ENCODE measurements around the gene PPP1R27. TPM values are rescaled to one million over a fixed set of nuclear protein-coding genes. Genes with fewer than 3 reads are reported as not detected.

PPP1R27 gene
- total RNA-seq, 1 donor from 2014 or later: not detected

- no peak for DNase-seq (ENCODE audit: missing footprints)
- ATAC-seq: no peak
- intact Hi-C loops (cut with DNase I): no loop called here
These were observed 41.9 kb downstream of the PPP1R27 start for GRCh38 chr17:81792675-81793615.

Other genes starting within 250 kb of the PPP1R27 start
- 82.0 TPM for gene NPLOC4, start 197.9 kb downstream of the PPP1R27 start, total RNA-seq
- gene TSPAN10, start 197.9 kb downstream of the PPP1R27 start, total RNA-seq: 0.24 TPM
- not detected for gene PDE6G, start 178.5 kb downstream of the PPP1R27 start, total RNA-seq
- 18.6 TPM for gene OXLD1, start 168.4 kb downstream of the PPP1R27 start, total RNA-seq
- gene CCDC137, start 168.3 kb downstream of the PPP1R27 start, total RNA-seq: 6.1 TPM
- gene ARL16, start 151.3 kb downstream of the PPP1R27 start, total RNA-seq: 11.9 TPM
- 36.6 TPM for gene HGS, start 151.0 kb downstream of the PPP1R27 start, total RNA-seq
- gene MRPL12, start 131.7 kb downstream of the PPP1R27 start, total RNA-seq: 177 TPM
- gene SLC25A10, start 122.8 kb downstream of the PPP1R27 start, total RNA-seq: 7.4 TPM
- gene GCGR, start 30.9 kb downstream of the PPP1R27 start, total RNA-seq: not detected
- 109 TPM for gene MCRIP1, start 1.8 kb downstream of the PPP1R27 start, total RNA-seq
- 355 TPM for gene P4HB, start 25.5 kb upstream of the PPP1R27 start, total RNA-seq
- gene ARHGDIA, start 36.3 kb upstream of the PPP1R27 start, total RNA-seq: 126 TPM
- 35.5 TPM for gene ALYREF, start 56.5 kb upstream of the PPP1R27 start, total RNA-seq
- gene ANAPC11, start 56.7 kb upstream of the PPP1R27 start, total RNA-seq: 179 TPM
- 0.38 TPM for gene NPB, start 67.2 kb upstream of the PPP1R27 start, total RNA-seq
- 31.0 TPM for gene PCYT2, start 76.3 kb upstream of the PPP1R27 start, total RNA-seq
- gene SIRT7, start 83.1 kb upstream of the PPP1R27 start, total RNA-seq: 6.2 TPM
- 26.2 TPM for gene MAFG, start 92.7 kb upstream of the PPP1R27 start, total RNA-seq
- 6.2 TPM for gene PYCR1, start 102.2 kb upstream of the PPP1R27 start, total RNA-seq
- gene MYADML2, start 112.2 kb upstream of the PPP1R27 start, total RNA-seq: 3.7 TPM
- gene NOTUM, start 126.1 kb upstream of the PPP1R27 start, total RNA-seq: 0.89 TPM
- 25.5 TPM for gene ASPSCR1, start 142.6 kb upstream of the PPP1R27 start, total RNA-seq
- gene CENPX, start 187.8 kb upstream of the PPP1R27 start, total RNA-seq: 30.5 TPM
- 5.3 TPM for gene LRRC45, start 188.3 kb upstream of the PPP1R27 start, total RNA-seq
- gene RAC3, start 196.6 kb upstream of the PPP1R27 start, total RNA-seq: 2.2 TPM
- gene DCXR, start 202.6 kb upstream of the PPP1R27 start, total RNA-seq: 175 TPM
- 19.3 TPM for gene RFNG, start 216.8 kb upstream of the PPP1R27 start, total RNA-seq
- gene GPS1, start 216.8 kb upstream of the PPP1R27 start, total RNA-seq: 80.9 TPM
- 59.3 TPM for gene DUS1L, start 230.8 kb upstream of the PPP1R27 start, total RNA-seq

Measured in Right ventricle myocardium inferior (tissue), 1 donor.